Thyroid gland (tissue), 4 donors: ENCODE measurements around the gene KLF11. TPM values are rescaled to one million over a fixed set of nuclear protein-coding genes. Genes with fewer than 3 reads are reported as not detected.

Experiments used
- DNase-seq, 2 donors: peaks; one replicate each; pipeline ENCODE4 v3.0.0-alpha.2; 2019
- H3K27ac ChIP-seq, 3 donors: fragments of 200-600 bp; sonication (generic); 1 replicate in 2 of 3; 2 replicates in 1 of 3; pipeline ENCODE4 v1.5.1; 2016 to 2019; ENCODE audit warnings: mild to moderate bottlenecking in 1 of 3, moderate library complexity in 1 of 3
- H3K27me3 ChIP-seq: fragments of 200-600 bp; sonication (generic); one replicate; pipeline ENCODE4 v1.5.1; 2019
- H3K36me3 ChIP-seq, 2 donors: fragments of 200-600 bp; sonication (generic); one replicate each; pipeline ENCODE4 v1.5.1; 2016 to 2019
- H3K4me1 ChIP-seq, 2 donors: fragments of 200-600 bp; sonication (generic); one replicate each; pipeline ENCODE4 v1.5.1; 2017 to 2019
- H3K4me3 ChIP-seq, 3 donors: fragments of 200-600 bp; sonication (generic); replicated peaks in 1 of 3; 1 replicate in 2 of 3; 2 replicates in 1 of 3; pipeline ENCODE4 v1.5.1; 2016; ENCODE audit warnings: mild to moderate bottlenecking in 1 of 3
- H3K9me3 ChIP-seq: fragments of 200-600 bp; sonication (generic); one replicate; pipeline ENCODE4 v1.5.1; 2017
- POLR2A ChIP-seq, 2 donors: fragments of 450-650 bp; IDR thresholded peaks; one replicate each; pipeline ENCODE4 v1.6.1; 2017; ENCODE audit warnings: antibody characterized with exemption in 2 of 2, mild to moderate bottlenecking in 2 of 2, moderate library complexity in 1 of 2
- WGBS, 2 donors: methylation state at CpG; one replicate each; pipeline ENCODE4 v1.1.5; 2017; 5-methylcytosine and 5-hydroxymethylcytosine counted together
- intact Hi-C: fragments of 100-400 bp; cut with DNase I; formaldehyde crosslinking; loops from one replicate; pipeline ENCODE4 v1.15.1; 2023
- total RNA-seq, 4 donors: library from RNA; depleted of rRNA; stranded (reverse); fragments of >200 nt; gene quantifications; one replicate each; pipeline ENCODE4 v1.2.3, GENCODE V29; 2016
- TF ChIP-seq, protein P1 (sequence below), 6 experiments: fragments of 200-600 bp in 3 of 6; fragments of 450-650 bp in 3 of 6; sonication (generic) in 3 of 6; IDR thresholded peaks; one replicate each; pipeline ENCODE4 v1.5.1; 2016 to 2019; ENCODE audit warnings: antibody characterized with exemption in 6 of 6, mild to moderate bottlenecking in 2 of 6, inconsistent platforms in 1 of 6, moderate library complexity in 1 of 6

Gene KLF11
- total RNA-seq, 4 donors from 2014 or later, result 11.2 to 44.2 (median 23.7) TPM

DNA sequence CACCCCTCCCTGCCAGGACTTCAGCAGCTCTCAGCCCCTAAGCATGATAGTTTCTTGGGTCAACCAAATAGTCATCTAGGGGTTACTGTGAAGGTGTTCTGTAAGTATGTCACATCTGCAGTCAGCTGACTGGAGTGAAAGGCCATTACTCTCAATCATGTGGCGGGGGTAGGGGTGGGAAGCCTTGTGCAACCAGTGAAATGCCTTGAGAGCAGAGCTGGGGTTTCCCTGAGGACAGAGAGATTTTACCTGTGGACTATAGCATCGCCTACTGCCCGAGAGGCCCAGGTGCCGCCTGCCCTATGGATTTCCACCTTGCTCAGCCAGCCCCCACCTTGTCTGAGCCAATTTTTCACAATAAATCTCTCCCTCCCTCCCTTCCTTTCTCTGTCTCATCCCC lies 20.9 kb upstream of the KLF11 start:
- TF ChIP-seq POLR2A (IDR thresholded peaks at IDR 0.05), result no peak
- TF ChIP-seq, protein P1, sequence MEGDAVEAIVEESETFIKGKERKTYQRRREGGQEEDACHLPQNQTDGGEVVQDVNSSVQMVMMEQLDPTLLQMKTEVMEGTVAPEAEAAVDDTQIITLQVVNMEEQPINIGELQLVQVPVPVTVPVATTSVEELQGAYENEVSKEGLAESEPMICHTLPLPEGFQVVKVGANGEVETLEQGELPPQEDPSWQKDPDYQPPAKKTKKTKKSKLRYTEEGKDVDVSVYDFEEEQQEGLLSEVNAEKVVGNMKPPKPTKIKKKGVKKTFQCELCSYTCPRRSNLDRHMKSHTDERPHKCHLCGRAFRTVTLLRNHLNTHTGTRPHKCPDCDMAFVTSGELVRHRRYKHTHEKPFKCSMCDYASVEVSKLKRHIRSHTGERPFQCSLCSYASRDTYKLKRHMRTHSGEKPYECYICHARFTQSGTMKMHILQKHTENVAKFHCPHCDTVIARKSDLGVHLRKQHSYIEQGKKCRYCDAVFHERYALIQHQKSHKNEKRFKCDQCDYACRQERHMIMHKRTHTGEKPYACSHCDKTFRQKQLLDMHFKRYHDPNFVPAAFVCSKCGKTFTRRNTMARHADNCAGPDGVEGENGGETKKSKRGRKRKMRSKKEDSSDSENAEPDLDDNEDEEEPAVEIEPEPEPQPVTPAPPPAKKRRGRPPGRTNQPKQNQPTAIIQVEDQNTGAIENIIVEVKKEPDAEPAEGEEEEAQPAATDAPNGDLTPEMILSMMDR (IDR thresholded peaks at IDR 0.05), result no peak
- intact Hi-C loops, result no loop called here
- Histone ChIP-seq H3K27me3 (no peaks in the 10 kb centered on the region), H3K9me3 (no peaks in the 10 kb centered on the region), H3K4me1 (no peaks in the 10 kb centered on the region), H3K36me3 (no peaks in the 10 kb centered on the region), H3K4me3 (no peak overlapping the region), H3K27ac (no peak overlapping the region)
- WGBS, 2 donors, result 90 to 91% methylated on average over 4 of the region's 4 CpGs
- no peak for DNase-seq

DNA sequence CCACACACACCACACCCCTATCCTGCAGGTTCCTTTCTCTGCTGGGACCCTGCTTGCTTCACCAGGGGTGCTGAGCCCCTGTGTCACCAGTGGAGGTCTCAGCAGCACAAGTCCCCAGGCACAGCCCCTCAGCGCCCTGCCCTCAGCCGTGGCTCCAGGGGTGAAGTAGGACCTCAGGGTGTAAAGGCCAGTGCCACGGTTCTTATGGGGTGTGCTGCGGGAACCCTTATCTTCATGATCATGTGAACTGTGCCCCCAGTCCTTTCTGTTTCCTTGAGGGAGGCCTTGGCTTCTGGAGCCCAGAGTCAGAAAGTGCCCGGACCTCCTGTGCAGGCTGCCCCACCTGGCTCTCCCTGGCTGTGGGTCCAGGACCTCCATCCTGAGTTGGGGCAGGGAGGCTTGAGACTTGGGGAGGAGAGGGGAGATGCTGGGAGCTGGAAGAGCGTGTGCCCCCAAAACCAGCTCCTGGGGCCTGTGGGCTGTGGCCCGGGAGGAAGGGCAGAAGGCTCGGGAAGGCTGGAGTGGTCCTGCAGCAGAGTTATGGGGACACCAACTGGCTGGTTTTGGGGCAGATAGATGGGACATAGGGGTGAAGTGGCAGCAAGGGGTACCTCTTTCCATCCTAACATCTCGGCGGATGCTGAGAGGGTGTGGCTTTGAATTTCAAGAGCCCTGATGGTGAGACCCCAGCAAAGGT lies 20.2 kb upstream of the KLF11 start:
- no peak for DNase-seq
- 82 to 92% methylated on average over 6 to 10 of the region's 10 CpGs for WGBS, 2 donors
- Histone ChIP-seq H3K36me3 (no peaks in the 10 kb centered on the region), H3K4me1 (no peaks in the 10 kb centered on the region), H3K27ac (no peak overlapping the region), H3K9me3 (no peaks in the 10 kb centered on the region), H3K4me3 (no peak overlapping the region), H3K27me3 (no peaks in the 10 kb centered on the region)
- intact Hi-C loops, result no loop called here
- TF ChIP-seq, protein P1 (IDR thresholded peaks at IDR 0.05), result no peak
- TF ChIP-seq POLR2A (IDR thresholded peaks at IDR 0.05), result no peak

DNA sequence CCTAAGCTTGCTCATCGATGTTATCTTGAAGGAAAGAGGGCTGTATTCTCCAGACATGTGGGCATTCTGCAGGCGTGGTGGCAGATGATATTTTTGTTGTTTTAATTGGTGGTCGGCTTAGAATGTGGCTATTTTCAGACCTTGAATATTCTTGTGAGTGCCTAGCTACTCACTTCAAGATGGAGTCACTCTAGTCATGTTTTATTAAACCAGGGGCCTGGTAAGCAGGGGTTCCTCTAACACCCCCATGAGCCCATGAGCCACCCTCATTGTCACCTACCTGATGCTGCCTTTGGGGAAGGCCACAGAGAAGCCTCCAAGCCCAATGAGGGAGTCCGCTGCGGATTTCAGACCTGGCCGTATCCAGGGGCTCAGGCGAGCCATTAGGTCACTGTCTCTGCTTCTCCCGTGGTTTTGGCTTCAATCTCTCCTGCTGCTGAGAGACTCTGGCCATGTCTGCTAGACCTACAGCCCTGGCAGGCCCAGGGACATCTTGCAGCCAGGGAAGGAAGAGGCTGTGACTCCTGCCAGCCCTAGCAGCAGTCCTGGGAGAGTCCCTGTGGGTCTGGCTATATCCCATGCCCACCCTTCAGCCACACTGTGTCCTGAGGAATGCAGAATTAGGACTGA lies 16.3 kb upstream of the KLF11 start:
- no peak for DNase-seq
- Histone ChIP-seq H3K27me3 (no peaks in the 10 kb centered on the region), H3K9me3 (no peaks in the 10 kb centered on the region), H3K4me3 (no peak overlapping the region), H3K27ac (no peak overlapping the region), H3K36me3 (no peaks in the 10 kb centered on the region), H3K4me1 (peaks cover 0 to 12% of the 10 kb centered on the region in 2 donors)
- TF ChIP-seq, protein P1 (IDR thresholded peaks at IDR 0.05), result no peak
- no peak for TF ChIP-seq POLR2A (IDR thresholded peaks at IDR 0.05)
- WGBS, 2 donors, result 83 to 87% methylated on average over 5 to 8 of the region's 8 CpGs
- intact Hi-C loops, result no loop called here

DNA sequence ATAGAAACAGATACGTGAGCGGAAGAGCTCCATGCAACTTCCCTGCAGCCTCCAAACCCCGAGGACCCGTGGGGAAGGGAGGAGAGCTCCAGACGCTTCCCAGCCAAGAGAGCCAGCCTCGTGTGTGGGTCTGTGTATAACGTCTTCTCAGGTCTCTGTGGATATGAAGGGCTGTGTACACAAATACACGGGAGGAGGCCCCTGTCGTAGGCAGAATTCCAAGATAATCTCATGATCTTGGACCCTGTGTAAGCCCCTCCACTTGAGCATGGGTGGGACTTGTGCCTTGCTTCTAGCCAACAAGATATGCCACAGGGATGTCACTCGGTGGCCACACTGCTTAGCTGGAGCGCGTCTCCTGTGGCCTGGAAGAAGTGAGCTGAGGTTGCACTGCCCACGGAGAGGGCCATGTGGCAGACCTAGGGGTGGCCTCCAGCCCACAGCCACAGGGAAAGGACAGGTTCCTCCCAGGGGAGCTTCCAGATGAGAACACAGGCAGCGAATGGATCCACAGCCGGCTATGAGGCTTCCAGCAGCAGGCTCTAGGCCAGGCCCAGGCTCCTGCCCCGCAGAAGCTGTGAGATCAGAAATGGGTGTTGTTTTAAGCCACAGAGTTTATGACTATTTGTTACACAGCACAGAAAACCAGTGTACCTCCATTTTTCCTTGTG lies 15.6 kb upstream of the KLF11 start:
- intact Hi-C loops, result no loop called here
- Histone ChIP-seq H3K4me1 (peaks cover 0 to 12% of the 10 kb centered on the region in 2 donors), H3K4me3 (no peak overlapping the region), H3K27me3 (no peaks in the 10 kb centered on the region), H3K9me3 (no peaks in the 10 kb centered on the region), H3K27ac (no peak overlapping the region), H3K36me3 (no peaks in the 10 kb centered on the region)
- no peak for TF ChIP-seq POLR2A (IDR thresholded peaks at IDR 0.05)
- TF ChIP-seq, protein P1 (IDR thresholded peaks at IDR 0.05), result no peak
- DNase-seq, result no peak
- 81 to 88% methylated on average over 10 to 13 of the region's 16 CpGs for WGBS, 2 donors
